Activated naive CD4-positive, alpha-beta T cell treated with anti-CD3 and anti-CD28 coated beads, Interleukin-2, amount 50 U/mL, for 16 hours (primary cell): ENCODE results near the gene ROBO2.

ENCODE experiments used
- DNase-seq: peaks from one replicate; pipeline ENCODE4 v3.0.0-alpha.2; 2020

ROBO2 gene

DNA sequence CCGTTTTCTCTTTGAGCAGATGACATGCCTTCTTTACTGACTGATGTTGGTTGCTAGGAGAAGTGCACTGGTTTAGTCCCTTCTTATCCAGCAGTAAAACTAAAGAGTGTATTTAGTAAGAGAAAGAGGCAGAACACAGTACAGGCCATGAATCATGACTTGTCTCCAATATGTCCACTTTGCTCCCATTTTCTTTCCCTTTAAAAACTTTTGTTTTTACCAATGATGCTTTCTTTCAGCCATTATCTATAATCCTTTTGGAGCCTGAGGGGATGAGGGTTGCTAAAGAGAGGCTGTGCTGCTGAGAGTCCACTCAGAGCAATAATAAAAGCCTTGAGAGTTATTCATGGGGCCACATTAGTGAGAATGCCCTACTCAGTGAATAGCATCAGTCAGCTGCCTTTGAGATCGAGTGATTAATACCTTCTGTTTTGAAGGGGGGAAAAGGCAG lies 12.2 kb downstream of the ROBO2 start:
- DNase-seq, result no peak

DNA sequence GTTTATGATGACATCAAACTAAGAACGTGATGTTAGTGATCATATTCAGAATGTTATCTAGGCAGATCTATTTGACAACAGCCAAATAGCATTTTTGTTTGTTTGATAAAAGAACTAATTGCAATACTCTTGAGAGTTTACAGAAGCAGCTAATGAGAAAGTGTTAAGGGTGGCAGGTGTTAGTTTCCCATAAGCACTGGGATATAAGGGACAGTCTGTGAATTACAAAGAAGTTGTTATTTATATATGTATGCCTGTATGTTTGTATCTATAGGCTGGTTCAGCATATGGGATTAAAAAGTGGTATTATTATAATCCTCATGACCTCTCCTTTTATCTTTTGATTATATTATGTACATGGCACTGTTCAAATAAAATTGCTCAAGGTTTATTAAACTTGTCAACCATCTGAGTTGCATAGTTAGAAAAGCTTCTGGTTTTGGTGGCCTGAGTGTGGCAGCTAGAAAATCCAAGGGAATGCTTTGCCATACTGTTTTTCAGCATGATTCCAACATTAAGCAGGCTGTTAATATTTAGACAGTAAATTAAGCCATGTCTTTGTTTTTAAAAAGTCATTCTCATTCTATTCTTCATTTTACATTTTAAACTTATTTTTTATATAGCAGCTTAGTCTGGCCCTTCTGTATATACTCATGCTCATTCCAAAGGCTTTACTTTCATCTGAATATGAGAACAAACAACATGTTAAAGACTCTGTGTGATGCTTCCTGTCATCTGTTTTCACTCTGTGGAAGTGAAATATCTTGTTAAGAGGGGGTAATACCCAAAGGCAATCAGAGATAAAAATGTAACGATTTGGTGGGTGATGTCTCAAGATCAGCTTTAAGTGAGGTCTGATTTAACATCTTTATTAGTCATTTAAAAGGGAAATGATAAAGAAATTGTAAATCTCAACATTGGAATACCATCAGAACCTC lies 13.1 kb downstream of the ROBO2 start:
- DNase-seq, result no peak

DNA sequence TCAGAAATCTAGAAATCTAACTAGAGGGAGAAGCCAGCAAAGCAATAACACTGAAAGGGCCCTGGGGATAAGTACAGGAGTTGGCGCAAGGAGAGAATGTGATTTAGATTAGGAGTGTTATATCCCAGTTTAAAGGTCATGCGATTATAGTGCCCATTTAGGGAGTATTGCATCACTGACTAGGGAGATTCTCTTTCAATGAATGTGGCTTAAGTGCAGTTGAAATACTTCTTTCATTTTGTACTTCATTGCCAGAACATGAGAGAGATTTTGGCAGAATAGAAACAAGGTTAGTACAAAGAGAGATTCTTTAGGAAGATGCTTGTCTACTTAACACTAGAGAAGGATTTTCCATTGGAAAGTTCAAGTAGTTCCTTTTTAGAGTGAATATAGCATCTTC lies 13.9 kb downstream of the ROBO2 start:
- DNase-seq, result no peak

GRCh38 chr3:77055841-77056341 lies 16.0 kb downstream of the ROBO2 start:
- DNase-seq, result no peak

- no peak for DNase-seq
Observed at GRCh38 chr3:77059354-77059753, 19.5 kb downstream of the ROBO2 start.

DNA sequence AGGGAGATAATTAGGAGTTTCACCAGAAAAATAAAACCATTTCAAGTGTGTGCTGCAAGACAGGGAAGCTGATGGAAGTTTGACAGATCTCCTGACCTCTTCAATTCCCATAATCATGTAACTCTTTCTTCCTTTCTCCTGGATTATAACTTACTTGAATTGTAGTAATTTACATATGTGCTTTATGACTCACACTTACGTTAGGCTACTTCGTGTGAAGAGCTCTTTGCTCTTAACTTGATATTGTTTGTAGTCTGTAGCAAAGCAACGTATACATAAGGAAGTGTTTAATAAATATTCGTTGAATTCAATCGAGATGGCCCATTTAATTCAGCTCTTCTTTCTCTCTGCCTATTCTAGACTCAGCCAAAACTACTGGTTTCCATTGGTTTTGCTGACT lies 23.5 kb downstream of the ROBO2 start:
- DNase-seq, result no peak

DNA sequence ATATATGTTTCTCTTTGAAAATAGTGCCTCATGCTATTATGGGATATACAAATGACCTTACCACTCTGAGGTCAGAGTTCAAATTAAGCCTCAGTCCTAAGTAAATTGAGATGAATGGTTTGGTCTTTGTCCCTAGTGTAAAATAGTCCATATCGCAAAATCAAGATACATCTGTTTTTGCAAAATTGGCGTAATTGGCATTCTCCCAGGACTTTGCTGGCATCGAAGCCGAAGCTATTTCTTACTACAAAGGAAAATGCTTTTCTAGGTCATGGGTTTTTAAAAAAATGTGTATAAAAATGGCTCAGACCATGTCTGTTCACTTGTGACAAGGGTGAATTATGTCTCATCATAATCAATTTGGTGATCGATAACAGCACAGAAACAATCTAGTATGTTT lies 25.9 kb downstream of the ROBO2 start:
- no peak for DNase-seq

GRCh38 chr3:77066829-77067228 lies 26.9 kb downstream of the ROBO2 start:
- DNase-seq, result no peak

DNA sequence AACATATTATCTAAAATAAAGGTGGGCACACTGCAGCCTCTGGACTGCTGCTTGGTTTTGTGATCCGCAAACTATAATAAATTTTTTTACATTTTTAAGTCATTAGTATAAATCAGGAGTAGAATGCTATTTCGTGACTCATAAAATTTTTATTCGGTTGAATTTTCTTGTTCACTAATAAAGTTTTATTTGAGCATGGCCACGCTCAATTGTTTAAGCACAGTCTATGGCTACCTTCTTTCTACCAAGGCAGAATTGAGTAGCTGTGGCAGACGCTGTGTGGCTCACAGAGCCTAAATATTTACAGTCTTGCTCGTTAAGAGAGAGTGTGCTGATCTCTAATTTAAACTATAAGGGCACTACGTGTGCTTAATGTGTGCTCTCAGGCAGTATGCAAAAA lies 28.9 kb downstream of the ROBO2 start:
- DNase-seq, result no peak

DNA sequence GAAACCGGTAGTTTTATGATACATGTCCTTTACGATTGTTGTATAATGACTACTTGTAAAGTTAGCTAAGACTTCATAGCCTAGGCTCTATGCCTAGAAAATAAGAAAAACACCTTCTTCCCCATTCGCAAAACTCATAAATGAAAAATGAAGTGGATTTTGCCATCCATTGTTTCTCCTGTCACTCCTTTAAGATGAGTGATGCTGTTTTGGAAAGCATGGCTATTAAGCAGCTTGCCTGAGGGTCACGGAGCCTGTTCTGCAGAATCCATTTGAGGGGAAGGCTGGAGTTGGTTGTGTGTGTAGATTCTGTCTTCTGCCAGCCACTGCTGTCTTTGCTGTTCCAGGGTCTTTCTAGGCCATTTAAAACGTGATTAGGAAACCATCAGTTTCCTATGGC lies 31.5 kb downstream of the ROBO2 start:
- DNase-seq, result no peak

GRCh38 chr3:77071809-77072208 lies 31.9 kb downstream of the ROBO2 start:
- no peak for DNase-seq

DNA sequence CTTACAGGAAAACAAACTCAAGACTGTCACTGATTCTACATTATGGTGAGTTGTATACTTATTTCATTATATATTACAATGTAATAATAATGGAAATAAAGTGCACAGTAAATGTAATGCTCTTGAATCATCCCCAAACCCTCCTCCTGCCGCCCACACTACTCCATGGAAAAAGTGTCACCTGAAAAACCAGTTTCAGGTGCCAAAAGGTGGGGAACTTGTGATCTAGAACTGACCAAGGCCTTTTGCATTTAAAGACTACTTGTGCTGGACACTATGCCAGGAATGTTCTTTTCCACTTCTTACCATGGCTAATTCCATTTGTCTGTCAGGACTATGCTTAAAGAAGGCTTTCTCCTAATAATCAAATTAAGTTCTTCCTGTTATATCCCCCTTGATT lies 32.3 kb downstream of the ROBO2 start:
- DNase-seq, result no peak

DNA sequence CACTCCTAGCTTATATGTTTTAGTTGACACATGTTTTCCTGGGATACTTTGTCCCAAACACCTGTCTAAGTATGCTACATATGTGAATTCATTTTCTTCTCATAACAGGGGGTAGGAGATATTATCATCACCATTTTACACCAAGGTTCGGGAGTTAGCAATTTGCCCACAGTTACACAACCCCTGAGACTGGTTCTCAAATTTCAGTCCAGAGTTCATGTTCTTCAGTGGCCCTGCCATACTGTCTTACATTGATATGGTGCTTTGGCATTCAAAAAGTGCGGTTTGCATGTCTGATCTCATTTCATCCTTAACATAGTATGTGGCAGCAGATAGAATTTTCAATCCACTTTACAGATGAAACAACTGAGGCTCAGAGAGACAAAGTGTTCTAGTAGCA lies 38.4 kb downstream of the ROBO2 start:
- DNase-seq, result no peak

DNA sequence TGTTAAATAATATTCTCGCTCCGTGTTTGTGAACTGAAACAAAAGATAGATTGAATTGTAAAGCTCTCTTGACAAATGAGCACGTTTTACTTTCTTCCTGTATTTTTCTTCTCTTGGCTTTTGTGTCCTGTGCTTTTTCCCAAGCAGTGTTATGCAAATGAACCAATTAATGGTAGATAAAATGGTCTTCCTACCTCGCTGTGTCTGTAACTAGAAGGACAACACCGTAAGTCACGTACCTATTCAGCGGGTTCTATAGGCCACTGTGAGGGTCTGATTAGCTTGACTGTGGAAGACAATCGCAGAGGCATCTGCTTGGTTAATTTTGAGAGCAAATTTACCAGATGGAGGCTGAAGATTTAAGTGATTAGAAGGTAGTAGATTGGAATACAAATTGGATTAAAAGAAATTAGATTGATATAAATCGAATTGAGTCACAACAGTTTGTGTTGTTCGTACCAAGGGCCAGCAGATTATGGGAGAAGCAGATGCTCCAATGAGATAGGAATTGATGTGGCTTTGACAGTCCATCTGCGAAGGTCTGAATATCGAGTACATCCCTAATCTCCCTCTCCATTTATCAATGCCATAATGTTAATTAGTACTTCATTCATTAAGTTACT lies 40.2 kb downstream of the ROBO2 start:
- DNase-seq, result no peak

- no peak for DNase-seq
Observed at GRCh38 chr3:77081240-77081661, 41.4 kb downstream of the ROBO2 start.

DNA sequence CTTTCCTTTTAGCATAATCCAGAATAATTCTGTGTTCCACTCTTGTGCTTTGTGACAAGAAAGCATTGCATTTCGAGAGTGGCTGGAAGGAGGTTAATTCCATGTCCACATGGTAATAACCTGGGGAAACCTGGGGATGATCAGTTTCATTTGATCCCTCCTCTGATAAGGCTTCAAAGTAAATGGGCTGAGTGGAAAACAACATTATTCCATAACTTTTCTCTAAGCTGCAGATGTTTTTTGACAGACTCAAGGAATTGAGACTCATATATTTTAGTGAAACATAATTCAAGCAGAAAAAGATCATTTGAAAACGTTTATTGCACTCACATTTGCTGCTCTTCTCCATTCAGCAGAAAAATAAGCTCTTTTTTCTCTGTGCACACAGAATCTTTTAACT lies 44.6 kb downstream of the ROBO2 start:
- DNase-seq, result no peak

- DNase-seq, result no peak
Observed at GRCh38 chr3:77086408-77086807, 46.5 kb downstream of the ROBO2 start.

GRCh38 chr3:77091809-77092208 lies 51.9 kb downstream of the ROBO2 start:
- DNase-seq, result no peak

DNA sequence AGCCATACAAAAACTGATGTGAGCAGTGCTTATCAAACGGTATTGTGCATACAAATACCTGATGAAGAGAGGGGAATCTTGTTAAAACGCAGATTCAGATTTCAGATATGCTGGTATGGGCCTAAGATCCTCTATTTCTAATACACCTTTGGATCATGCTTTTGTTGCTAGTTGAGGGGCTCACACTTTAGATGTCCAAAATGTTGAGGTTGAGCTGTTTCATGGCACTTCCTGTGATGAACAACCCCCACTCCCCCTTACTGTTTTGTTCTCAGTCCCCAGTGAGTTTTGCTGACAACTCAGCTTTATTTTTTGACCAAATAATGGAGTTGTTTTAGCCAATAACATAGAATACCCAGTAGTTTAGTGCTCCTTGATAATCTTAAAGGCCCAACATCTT lies 53.2 kb downstream of the ROBO2 start:
- DNase-seq, result no peak

DNA sequence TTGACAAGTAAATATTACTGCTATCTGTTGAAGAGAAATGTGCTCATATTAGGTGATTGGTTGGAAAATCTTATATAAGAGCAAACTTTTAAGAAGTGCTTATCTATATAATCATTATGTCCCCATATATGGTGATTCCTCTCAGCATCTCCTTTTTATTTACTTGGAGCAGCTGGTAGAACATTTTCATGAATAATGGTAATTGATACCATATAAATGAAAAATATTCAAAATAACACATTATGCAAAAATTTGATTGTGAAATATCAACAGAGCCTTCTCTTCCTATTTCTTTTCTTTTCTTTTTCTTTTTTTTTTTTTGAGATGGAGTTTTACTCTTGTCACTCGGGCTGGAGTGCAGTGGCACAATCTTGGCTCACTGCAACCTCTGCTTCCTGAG lies 56.2 kb downstream of the ROBO2 start:
- DNase-seq, result no peak

GRCh38 chr3:77096966-77097890 lies 57.3 kb downstream of the ROBO2 start:
- no peak for DNase-seq

- no peak for DNase-seq
Observed at GRCh38 chr3:77102951-77103769, 63.3 kb downstream of the ROBO2 start.
